Body of pancreas (tissue), 4 donors: ENCODE measurements around the gene VWF. TPM values are rescaled to one million over a fixed set of nuclear protein-coding genes. Genes with fewer than 3 reads are reported as not detected.

ENCODE experiments used
- ATAC-seq: fragments of 150-250 bp; one replicate; pipeline ENCODE4 v1.9.1; 2016
- DNase-seq, 4 donors: peaks; one replicate each; pipeline ENCODE4 v3.0.0-alpha.2; 2019
- H3K27ac ChIP-seq, 4 donors: fragments of 200-600 bp; sonication (generic); 1 replicate in 3 of 4; 2 replicates in 1 of 4; pipeline versions ENCODE4 v1.5.1 to v1.6.1; 2016 to 2019; ENCODE audit warnings: mild to moderate bottlenecking in 1 of 4, mixed read lengths in 1 of 4, moderate library complexity in 1 of 4
- H3K27me3 ChIP-seq, 2 donors: fragments of 200-600 bp; sonication (generic); one replicate each; pipeline ENCODE4 v1.6.0; 2016; ENCODE audit warnings: mild to moderate bottlenecking in 1 of 2
- H3K36me3 ChIP-seq, 2 donors: fragments of 200-600 bp; sonication (generic); replicated peaks in 1 of 2; 2 replicates each; pipeline ENCODE4 v1.5.1; 2016; ENCODE audit warnings: low read depth in 2 of 2; ENCODE audit not compliant: insufficient read depth in 1 of 2
- H3K4me1 ChIP-seq: fragments of 200-600 bp; sonication (generic); one replicate; pipeline ENCODE4 v1.6.0; 2016
- H3K4me3 ChIP-seq, 2 donors: fragments of 200-600 bp; sonication (generic); 1 replicate in 1 of 2; 2 replicates in 1 of 2; pipeline ENCODE4 v1.5.1; 2016 to 2019
- H3K9me3 ChIP-seq, 3 donors: fragments of 200-600 bp; sonication (generic); 1 replicate in 2 of 3; 2 replicates in 1 of 3; pipeline ENCODE4 v1.5.1; 2016
- CTCF ChIP-seq, 7 experiments: fragments of 450-650 bp in 4 of 7; fragments of 200-600 bp in 3 of 7; sonication (generic) in 3 of 7; IDR thresholded peaks; one replicate each; pipeline ENCODE4 v1.5.1; 2016 to 2019; ENCODE audit warnings: antibody characterized with exemption in 7 of 7
- POLR2A ChIP-seq, 3 donors: fragments of 450-650 bp; IDR thresholded peaks; one replicate each; pipeline ENCODE4 v1.6.1; 2016; ENCODE audit warnings: antibody characterized with exemption in 3 of 3, mild to moderate bottlenecking in 2 of 3
- WGBS, 2 donors: methylation state at CpG; one replicate each; pipeline ENCODE4 v1.1.5; 2017; 5-methylcytosine and 5-hydroxymethylcytosine counted together
- intact Hi-C: fragments of 100-400 bp; cut with DNase I; formaldehyde crosslinking; loops from one replicate; pipeline ENCODE4 v1.15.1; 2023
- total RNA-seq, 2 donors: library from RNA; depleted of rRNA; stranded (reverse); fragments of >200 nt; gene quantifications; one replicate each; pipeline ENCODE4 v1.1.0, GENCODE V29; 2016

VWF gene
- total RNA-seq, 2 donors from 2014 or later: 76.1 to 78.1 TPM

GRCh38 chr12:5996459-5996858, 128.0 kb downstream of the VWF start:
- ATAC-seq: no peak
- H3K9me3 ChIP-seq: no peaks in the 10 kb centered on the region
- TF ChIP-seq CTCF (IDR thresholded peaks at IDR 0.05) (no peak), POLR2A (IDR thresholded peaks at IDR 0.05) (no peak)
- no peaks in the 10 kb centered on the region for H3K27me3 ChIP-seq
- H3K27ac ChIP-seq: no peak overlapping the region
- no peaks in the 10 kb centered on the region for H3K4me1 ChIP-seq
- intact Hi-C loops: no loop called here
- no peak for DNase-seq
- no peak overlapping the region for H3K4me3 ChIP-seq
- WGBS, 2 donors: 68 to 76% methylated on average over 3 of the region's 3 CpGs
- H3K36me3 ChIP-seq: no peaks in the 10 kb centered on the region

- DNase-seq (no peak), ATAC-seq (no peak)
- no peaks in the 10 kb centered on the region for H3K27me3 ChIP-seq
- H3K27ac ChIP-seq: no peak overlapping the region
- 78 to 81% methylated on average over 3 of the region's 3 CpGs for WGBS, 2 donors
- no peak overlapping the region for H3K4me3 ChIP-seq
- intact Hi-C loops: loop anchor here (5.0 kb wide), 2 partner anchors 53 to 298 kb away; no protein-coding TSS in a partner anchor
- no peak for TF ChIP-seq CTCF (IDR thresholded peaks at IDR 0.05)
- TF ChIP-seq POLR2A (IDR thresholded peaks at IDR 0.05): no peak
- H3K36me3 ChIP-seq: no peaks in the 10 kb centered on the region
- no peaks in the 10 kb centered on the region for H3K4me1 ChIP-seq
- H3K9me3 ChIP-seq: no peaks in the 10 kb centered on the region
These were observed 134.8 kb downstream of the VWF start for GRCh38 chr12:5989621-5990020.

- H3K27ac ChIP-seq: no peak overlapping the region
- no peaks in the 10 kb centered on the region for H3K36me3 ChIP-seq
- H3K27me3 ChIP-seq: no peaks in the 10 kb centered on the region
- H3K4me1 ChIP-seq: no peaks in the 10 kb centered on the region
- no peak overlapping the region for H3K4me3 ChIP-seq
- intact Hi-C loops: loop anchor here (5.0 kb wide), 2 partner anchors 54 to 299 kb away; no protein-coding TSS in a partner anchor
- 3 to 5% methylated on average over 10 of the region's 10 CpGs for WGBS, 2 donors
- ATAC-seq (peak; percentile 87), DNase-seq (peak; percentile 77 to 85 (median 79))
- TF ChIP-seq POLR2A (IDR thresholded peaks at IDR 0.05): no peak
- peak; percentile 89 to 96 (median 94) for TF ChIP-seq CTCF (IDR thresholded peaks at IDR 0.05)
- no peaks in the 10 kb centered on the region for H3K9me3 ChIP-seq
These were observed 135.8 kb downstream of the VWF start for GRCh38 chr12:5988659-5989116.

- Histone ChIP-seq H3K9me3 (no peaks in the 10 kb centered on the region), H3K27me3 (no peaks in the 10 kb centered on the region), H3K36me3 (no peaks in the 10 kb centered on the region), H3K4me1 (no peaks in the 10 kb centered on the region), H3K4me3 (no peak overlapping the region), H3K27ac (no peak overlapping the region)
- no peak for ATAC-seq
- TF ChIP-seq POLR2A (IDR thresholded peaks at IDR 0.05) (no peak), CTCF (IDR thresholded peaks at IDR 0.05) (no peak)
- 54 to 58% methylated on average over 10 of the region's 10 CpGs for WGBS, 2 donors
- intact Hi-C loops: loop anchor here (5.0 kb wide), 2 partner anchors 54 to 299 kb away; no protein-coding TSS in a partner anchor
- no peak for DNase-seq
These were observed 136.4 kb downstream of the VWF start for GRCh38 chr12:5988088-5988487.

GRCh38 chr12:5987573-5987972, 136.9 kb downstream of the VWF start:
- TF ChIP-seq POLR2A (IDR thresholded peaks at IDR 0.05): no peak
- TF ChIP-seq CTCF (IDR thresholded peaks at IDR 0.05): no peak
- Histone ChIP-seq H3K27me3 (no peaks in the 10 kb centered on the region), H3K36me3 (no peaks in the 10 kb centered on the region), H3K9me3 (no peaks in the 10 kb centered on the region), H3K4me1 (no peaks in the 10 kb centered on the region), H3K4me3 (no peak overlapping the region), H3K27ac (no peak overlapping the region)
- no peak for ATAC-seq
- intact Hi-C loops: loop anchor here (5.0 kb wide), 2 partner anchors 55 to 300 kb away; no protein-coding TSS in a partner anchor
- DNase-seq: no peak
- WGBS, 2 donors: 66 to 70% methylated on average over 5 of the region's 5 CpGs
